HG03521 (cell line): ENCODE measurements around the gene TSPAN5.
"Not testable (repeated sequence)": the region's sequence is repeated elsewhere in the genome, so short reads cannot be mapped to it uniquely, and the experiment has no call there.

Experiments used
- ATAC-seq: cut with Tn5 transposase; IDR thresholded peaks from one replicate; pipeline ENCODE4 v1.9.1; 2021; ENCODE audit warnings: mild to moderate bottlenecking, moderate library complexity; ENCODE audit not compliant: unreplicated experiment

Gene TSPAN5

GRCh38 chr4:98504091-98504490 lies 154.3 kb downstream of the TSPAN5 start:
- no peak for ATAC-seq

- no peak for ATAC-seq
Measured at GRCh38 chr4:98503676-98504075, 154.7 kb downstream of the TSPAN5 start.

- ATAC-seq = no peak
Measured at GRCh38 chr4:98502624-98503023, 155.8 kb downstream of the TSPAN5 start.

GRCh38 chr4:98502031-98502430 lies 156.4 kb downstream of the TSPAN5 start:
- ATAC-seq = no peak

- no peak for ATAC-seq
Measured at GRCh38 chr4:98501383-98501782, 157.0 kb downstream of the TSPAN5 start.

GRCh38 chr4:98498774-98499173 lies 159.6 kb downstream of the TSPAN5 start:
- ATAC-seq = no peak

GRCh38 chr4:98496152-98496845 lies 162.1 kb downstream of the TSPAN5 start:
- no peak for ATAC-seq

- ATAC-seq = peak; percentile 59
Measured at GRCh38 chr4:98493296-98493695, 165.1 kb downstream of the TSPAN5 start.

GRCh38 chr4:98491899-98492559 lies 166.4 kb downstream of the TSPAN5 start:
- ATAC-seq = no peak

- ATAC-seq = no peak
Measured at GRCh38 chr4:98490251-98490650, 168.2 kb downstream of the TSPAN5 start.

- no peak for ATAC-seq
Measured at GRCh38 chr4:98485816-98486345, 172.5 kb downstream of the TSPAN5 start.

GRCh38 chr4:98484031-98484430 lies 174.4 kb downstream of the TSPAN5 start:
- ATAC-seq = no peak

- peak; percentile 87 for ATAC-seq
Measured at GRCh38 chr4:98482847-98483806, 175.3 kb downstream of the TSPAN5 start.

GRCh38 chr4:98482503-98482846 lies 175.9 kb downstream of the TSPAN5 start:
- ATAC-seq = peak; percentile 10

- ATAC-seq = no peak
Measured at GRCh38 chr4:98481167-98481566, 177.2 kb downstream of the TSPAN5 start.

- no peak for ATAC-seq
Measured at GRCh38 chr4:98480535-98480934, 177.9 kb downstream of the TSPAN5 start.

GRCh38 chr4:98479590-98479989 lies 178.8 kb downstream of the TSPAN5 start:
- ATAC-seq = not testable (repeated sequence)

- ATAC-seq = no peak
Measured at GRCh38 chr4:98476891-98477290, 181.5 kb downstream of the TSPAN5 start.

- no peak for ATAC-seq
Measured at GRCh38 chr4:98474408-98474844, 184.0 kb downstream of the TSPAN5 start.

GRCh38 chr4:98473046-98473445 lies 185.4 kb downstream of the TSPAN5 start:
- no peak for ATAC-seq

GRCh38 chr4:98470831-98471230 lies 187.6 kb downstream of the TSPAN5 start:
- no peak for ATAC-seq
